Psoas muscle (tissue), 8 donors: Measurements from ENCODE around the gene BNIPL. TPM values are rescaled to one million over a fixed set of nuclear protein-coding genes. Genes with fewer than 3 reads are reported as not detected.
A peak's percentile ranks its signal among the peaks of the same experiment; 100 is the strongest.

ENCODE experiments used
- ATAC-seq, 4 donors: fragments of 200-7000 bp; cut with Tn5 transposase; one replicate each; pipeline ENCODE4 v1.9.1; 2020; ENCODE audit warnings: moderate library complexity in 3 of 4, mild to moderate bottlenecking in 2 of 4
- DNase-seq, 2 donors: peaks; one replicate each; pipeline ENCODE4 v3.0.0-alpha.2; 2020
- H3K27ac ChIP-seq: fragments of 200-600 bp; one replicate; pipeline ENCODE4 v1.8.0; 2022
- H3K27me3 ChIP-seq, 3 donors: fragments of 200-600 bp in 1 of 3; one replicate each; pipeline versions ENCODE4 v1.6.1 to v1.8.0; 2013 to 2022; ENCODE audit warnings: low read length in 2 of 3, mild to moderate bottlenecking in 2 of 3, moderate library complexity in 1 of 3; ENCODE audit not compliant: insufficient read depth in 3 of 3
- H3K36me3 ChIP-seq, 2 donors: fragments of 200-600 bp in 1 of 2; one replicate each; pipeline versions ENCODE4 v1.6.1 to v1.8.0; 2013 to 2022; ENCODE audit warnings: low read depth in 1 of 2, mild to moderate bottlenecking in 1 of 2, moderate library complexity in 1 of 2; ENCODE audit not compliant: insufficient read depth in 1 of 2
- H3K4me1 ChIP-seq: fragments of 200-600 bp; one replicate; pipeline ENCODE4 v1.8.0; 2022
- H3K4me3 ChIP-seq: fragments of 200-600 bp; one replicate; pipeline ENCODE4 v1.8.0; 2022; ENCODE audit warnings: mild to moderate bottlenecking
- H3K9me3 ChIP-seq: fragments of 200-600 bp; one replicate; pipeline ENCODE4 v1.8.0; 2022
- WGBS, 3 donors: extraction: QIAGEN DNeasy Blood & Tissue Kit; methylation state at CpG; one replicate each; pipeline versions ENCODE4 v1.1.6 to v1.1.7; 2013; 5-methylcytosine and 5-hydroxymethylcytosine counted together
- intact Hi-C, 2 donors: fragments of 100-400 bp; cut with DNase I; formaldehyde crosslinking; loops; one replicate each; pipeline versions ENCODE4 v1.11.0 to v1.14.2; 2022
- polyA plus RNA-seq, 3 donors: library from polyadenylated mRNA; stranded (reverse); fragments of 200-250 nt; gene quantifications; one replicate each; pipeline ENCODE4 v1.2.3, GENCODE V29; 2013
- total RNA-seq, 4 donors: library from RNA; stranded (reverse); fragmentation: NEBNext Ultra II Directional in 2 of 4; extraction: Animal tissue kit (Norgen Biotek cat#: 25700) in 2 of 4; gene quantifications; one replicate each; pipeline versions ENCODE4 v1.2.1 to v1.2.4, GENCODE V29; 2021 to 2023
- TF ChIP-seq, protein P1 (sequence below): fragments of 200-600 bp; IDR thresholded peaks from one replicate; pipeline ENCODE4 v1.8.0; 2022; ENCODE audit warnings: antibody characterized with exemption
- donor health status: healthy with polysubstance abuse.
- donor health status: DM: no; HTN: no; CAD: no; lungs with moderate emphysema.
- donor health status: Bipolar disorder and iron deficiency.
- donor health status: healthy.
- donor health status: DM: yes; HTN: yes; CAD: no.
- donor health status: DM: no; HTN: no; CAD: no.
- donor health status: DM: no; HTN: no; CAD: no.
- donor health status: DM: yes; HTN: yes; CAD: no.

BNIPL gene
- total and polyA plus RNA-seq, 7 donors, result 0.04 to 0.96 (median 0.10) TPM

DNA sequence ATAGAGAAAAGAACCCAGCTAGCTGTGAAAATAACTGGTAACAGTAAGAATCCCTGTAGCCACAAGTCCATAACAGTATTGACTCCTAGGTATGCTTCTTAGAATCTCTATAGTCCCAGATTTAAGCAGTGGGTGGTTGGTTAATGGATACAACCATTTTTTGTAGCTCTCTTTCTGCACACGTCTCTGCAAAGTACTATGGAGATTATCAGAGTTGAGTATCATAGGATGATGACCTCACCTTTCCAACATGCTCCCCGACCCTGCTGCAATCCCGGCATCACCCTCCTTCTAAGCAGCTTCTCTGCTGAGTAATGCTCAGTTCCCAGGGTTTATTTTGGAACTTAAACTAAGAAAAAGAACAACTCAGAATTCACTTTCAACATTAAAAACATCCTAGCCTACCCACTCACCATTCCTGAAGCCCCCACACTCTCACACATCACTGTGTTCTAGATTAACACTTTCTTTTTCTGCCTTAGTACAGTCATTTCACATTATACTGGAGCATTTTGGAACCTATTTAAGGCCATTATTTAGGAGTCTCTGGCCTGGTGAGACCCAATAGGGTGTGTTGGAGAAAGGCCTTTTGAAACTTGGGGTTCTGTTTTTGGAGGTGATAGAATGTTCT, 26.5 kb downstream of the BNIPL start:
- TF ChIP-seq, protein P1, sequence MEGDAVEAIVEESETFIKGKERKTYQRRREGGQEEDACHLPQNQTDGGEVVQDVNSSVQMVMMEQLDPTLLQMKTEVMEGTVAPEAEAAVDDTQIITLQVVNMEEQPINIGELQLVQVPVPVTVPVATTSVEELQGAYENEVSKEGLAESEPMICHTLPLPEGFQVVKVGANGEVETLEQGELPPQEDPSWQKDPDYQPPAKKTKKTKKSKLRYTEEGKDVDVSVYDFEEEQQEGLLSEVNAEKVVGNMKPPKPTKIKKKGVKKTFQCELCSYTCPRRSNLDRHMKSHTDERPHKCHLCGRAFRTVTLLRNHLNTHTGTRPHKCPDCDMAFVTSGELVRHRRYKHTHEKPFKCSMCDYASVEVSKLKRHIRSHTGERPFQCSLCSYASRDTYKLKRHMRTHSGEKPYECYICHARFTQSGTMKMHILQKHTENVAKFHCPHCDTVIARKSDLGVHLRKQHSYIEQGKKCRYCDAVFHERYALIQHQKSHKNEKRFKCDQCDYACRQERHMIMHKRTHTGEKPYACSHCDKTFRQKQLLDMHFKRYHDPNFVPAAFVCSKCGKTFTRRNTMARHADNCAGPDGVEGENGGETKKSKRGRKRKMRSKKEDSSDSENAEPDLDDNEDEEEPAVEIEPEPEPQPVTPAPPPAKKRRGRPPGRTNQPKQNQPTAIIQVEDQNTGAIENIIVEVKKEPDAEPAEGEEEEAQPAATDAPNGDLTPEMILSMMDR, result no peak
- DNase-seq, result no peak
- intact Hi-C loops, result loop anchor here in 1 of 2 donors (5.0 kb wide), 1 partner anchor 36 kb away; no protein-coding TSS in a partner anchor
- peak overlapping the region; percentile 6 for H3K27ac ChIP-seq
- 60 to 86% (median 77%) methylated on average over 3 of the region's 3 CpGs for WGBS, 3 donors
- no peaks in the 10 kb centered on the region for H3K9me3 ChIP-seq
- peaks cover 14% of the 10 kb centered on the region for H3K4me1 ChIP-seq
- no peaks in the 10 kb centered on the region for H3K27me3 ChIP-seq
- no peak overlapping the region for H3K4me3 ChIP-seq
- no peak for ATAC-seq
- H3K36me3 ChIP-seq, result peaks cover 0 to 3% of the 10 kb centered on the region in 2 donors

DNA sequence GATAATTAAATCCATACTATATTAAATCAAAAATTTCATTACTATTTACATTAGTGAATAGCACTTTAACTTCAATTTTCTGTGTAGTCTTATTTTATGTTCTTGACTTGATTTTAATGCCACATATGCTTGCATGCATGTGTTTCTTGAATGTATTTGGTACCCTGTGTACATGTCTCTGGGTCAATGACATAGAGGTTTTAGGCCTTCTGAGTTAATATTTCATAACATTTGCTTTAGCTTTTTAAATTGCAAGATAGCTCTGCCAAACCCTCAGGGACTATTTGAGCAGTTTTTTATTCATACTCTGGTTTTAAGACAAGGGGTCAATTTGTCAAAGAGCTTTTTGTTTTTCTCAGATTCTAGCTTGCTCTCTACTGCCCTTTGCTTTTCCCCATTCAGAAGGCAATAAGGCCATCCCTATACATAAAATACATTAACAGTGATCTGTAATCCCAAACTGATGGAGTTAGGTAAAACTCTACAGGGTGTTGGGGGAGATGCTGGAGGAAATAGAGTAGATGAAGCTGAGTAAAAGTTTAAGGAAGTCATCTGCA, 28.8 kb downstream of the BNIPL start:
- no peak for ATAC-seq
- peaks cover 13% of the 10 kb centered on the region for H3K4me1 ChIP-seq
- no peak overlapping the region for H3K27ac ChIP-seq

DNA sequence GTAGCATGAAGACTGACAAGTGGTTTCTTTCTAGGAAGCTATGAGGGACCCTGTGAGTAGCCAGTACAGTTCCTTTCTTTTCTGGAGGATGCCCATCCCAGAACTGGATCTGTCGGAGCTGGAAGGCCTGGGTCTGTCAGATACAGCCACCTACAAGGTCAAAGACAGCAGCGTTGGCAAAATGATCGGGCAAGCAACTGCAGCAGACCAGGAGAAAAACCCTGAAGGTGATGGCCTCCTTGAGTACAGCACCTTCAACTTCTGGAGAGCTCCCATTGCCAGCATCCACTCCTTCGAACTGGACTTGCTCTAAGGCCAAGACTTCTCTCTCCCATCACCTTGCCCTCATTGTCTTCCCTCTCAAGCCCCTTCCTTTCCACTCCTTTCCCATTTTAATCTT, 30.8 kb downstream of the BNIPL start:
- Histone ChIP-seq H3K27me3 (no peaks in the 10 kb centered on the region), H3K4me1 (peaks cover 21% of the 10 kb centered on the region), H3K4me3 (no peak overlapping the region), H3K9me3 (no peaks in the 10 kb centered on the region), H3K36me3 (no peaks in the 10 kb centered on the region), H3K27ac (peak overlapping the region; percentile 50)
- 76 to 88% (median 77%) methylated on average over 4 of the region's 4 CpGs for WGBS, 3 donors
- no peak for DNase-seq
- intact Hi-C loops, result no loop called here
- TF ChIP-seq, protein P1, result no peak
- no peak for ATAC-seq

More for the DNA sequence above, 28.8 kb downstream of the BNIPL start:
- Histone ChIP-seq H3K9me3 (no peaks in the 10 kb centered on the region), H3K4me3 (no peak overlapping the region), H3K27me3 (no peaks in the 10 kb centered on the region), H3K36me3 (no peaks in the 10 kb centered on the region)
- no peak for DNase-seq
- intact Hi-C loops, result no loop called here
- TF ChIP-seq, protein P1, result no peak

DNA sequence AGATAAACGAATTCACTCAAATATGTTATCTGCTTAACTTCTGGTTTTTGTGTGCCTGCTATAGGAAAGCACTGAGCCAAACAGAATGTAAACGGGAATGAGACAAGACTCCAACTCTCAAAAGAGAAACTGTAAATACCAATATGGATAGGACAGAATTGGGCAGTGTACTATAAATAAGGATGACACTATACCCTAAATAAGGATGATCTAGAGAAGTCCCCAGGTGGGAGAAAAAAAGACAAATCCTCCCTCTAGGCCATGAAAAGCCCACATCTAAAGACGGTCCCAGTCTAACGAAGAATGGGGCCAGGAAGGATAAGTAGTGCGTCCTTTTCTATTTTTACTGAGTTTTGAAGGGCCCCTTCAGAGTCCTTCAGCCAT, 32.7 kb downstream of the BNIPL start:
- Histone ChIP-seq H3K9me3 (no peaks in the 10 kb centered on the region), H3K27me3 (no peaks in the 10 kb centered on the region), H3K36me3 (peaks cover 0 to 10% of the 10 kb centered on the region in 2 donors), H3K4me1 (peaks cover 18% of the 10 kb centered on the region), H3K4me3 (no peak overlapping the region), H3K27ac (peak overlapping the region; percentile 99)
- peak in 1 of 4 donors; percentile 53 for ATAC-seq
- WGBS, 3 donors, result 64 to 82% (median 66%) methylated on average over 5 of the region's 5 CpGs
- TF ChIP-seq, protein P1, result no peak
- DNase-seq, result no peak
- intact Hi-C loops, result no loop called here
